SJCRH30 (cell line): Measurements from ENCODE around the gene FOXL2NB. TPM values are rescaled to one million over a fixed set of nuclear protein-coding genes. Genes with fewer than 3 reads are reported as not detected.
"Not testable (repeated sequence)": the region's sequence is repeated elsewhere in the genome, so short reads cannot be mapped to it uniquely, and the experiment has no call there.

ENCODE experiments used
- DNase-seq, 2 experiments: peaks; one replicate each; pipeline ENCODE4 v3.0.0-alpha.2; 2015 to 2020
- H3K27ac ChIP-seq: fragments of 250-450 bp; sonication (Bioruptor Pico); 2 replicates; pipeline ENCODE4 v1.5.1; 2020; ENCODE audit warnings: mild to moderate bottlenecking, moderate library complexity
- H3K27me3 ChIP-seq: fragments of 250-450 bp; sonication (Bioruptor Pico); 2 replicates; pipeline ENCODE4 v1.5.1; 2020; ENCODE audit warnings: mild to moderate bottlenecking, moderate library complexity
- H3K36me3 ChIP-seq: fragments of 250-450 bp; sonication (Bioruptor Pico); 2 replicates; pipeline ENCODE4 v1.5.1; 2020; ENCODE audit warnings: mild to moderate bottlenecking, moderate library complexity
- H3K4me1 ChIP-seq: fragments of 250-450 bp; sonication (Bioruptor Pico); 2 replicates; pipeline ENCODE4 v1.5.1; 2020; ENCODE audit warnings: mild to moderate bottlenecking, moderate library complexity
- H3K4me3 ChIP-seq: fragments of 250-450 bp; sonication (Bioruptor Pico); 2 replicates; pipeline ENCODE4 v1.5.1; 2020; ENCODE audit warnings: mild to moderate bottlenecking, moderate library complexity
- H3K9me3 ChIP-seq: fragments of 250-450 bp; sonication (Bioruptor Pico); replicated peaks from 2 replicates; pipeline ENCODE4 v1.5.1; 2020; ENCODE audit warnings: mild to moderate bottlenecking, moderate library complexity
- total RNA-seq: library from RNA; depleted of rRNA; stranded (reverse); fragments of >200 nt; shearing (Covaris generic); gene quantifications from 2 replicates; pipeline ENCODE4 v1.2.3, GENCODE V29; 2014

The FOXL2NB gene
- total RNA-seq, 1 experiment from 2014 or later, result 0.34 TPM

GRCh38 chr3:138916824-138917223 lies 30.2 kb upstream of the FOXL2NB start:
- Histone ChIP-seq H3K27me3 (no peaks in the 10 kb centered on the region), H3K36me3 (no peaks in the 10 kb centered on the region), H3K9me3 (no peaks in the 10 kb centered on the region), H3K4me1 (peaks cover 5% of the 10 kb centered on the region), H3K4me3 (no peak overlapping the region), H3K27ac (no peak overlapping the region)
- peak in 1 of 2 experiments; percentile 16 for DNase-seq

GRCh38 chr3:138919325-138919724 lies 27.7 kb upstream of the FOXL2NB start:
- Histone ChIP-seq H3K9me3 (no peaks in the 10 kb centered on the region), H3K27me3 (no peaks in the 10 kb centered on the region), H3K27ac (no peak overlapping the region), H3K36me3 (no peaks in the 10 kb centered on the region), H3K4me3 (no peak overlapping the region), H3K4me1 (peaks cover 10% of the 10 kb centered on the region)
- no peak for DNase-seq

- H3K36me3 ChIP-seq, result no peaks in the 10 kb centered on the region
- H3K4me1 ChIP-seq, result peaks cover 10% of the 10 kb centered on the region
- no peaks in the 10 kb centered on the region for H3K9me3 ChIP-seq
- no peak overlapping the region for H3K4me3 ChIP-seq
- H3K27ac ChIP-seq, result peak overlapping the region; percentile 17; the same call in 1 of the 2 replicates
- peak; percentile 40 to 42 for DNase-seq
- H3K27me3 ChIP-seq, result no peaks in the 10 kb centered on the region
Measured at GRCh38 chr3:138921316-138922292, 25.4 kb upstream of the FOXL2NB start.

GRCh38 chr3:138922400-138922799 lies 24.6 kb upstream of the FOXL2NB start:
- DNase-seq, H3K9me3 ChIP-seq, H3K27me3 ChIP-seq, H3K4me3 ChIP-seq, H3K36me3 ChIP-seq: not testable (repeated sequence)
- Histone ChIP-seq H3K27ac (peak overlapping the region; percentile 17; the same call in 1 of the 2 replicates), H3K4me1 (peaks cover 10% of the 10 kb centered on the region)

- peaks cover 10% of the 10 kb centered on the region for H3K4me1 ChIP-seq
- H3K4me3 ChIP-seq, result no peak overlapping the region
- no peaks in the 10 kb centered on the region for H3K27me3 ChIP-seq
- peak; percentile 76 to 92 for DNase-seq
- H3K36me3 ChIP-seq, result no peaks in the 10 kb centered on the region
- H3K9me3 ChIP-seq, result no peaks in the 10 kb centered on the region
- H3K27ac ChIP-seq, result no peak overlapping the region
Measured at GRCh38 chr3:138923531-138923994, 23.5 kb upstream of the FOXL2NB start.

GRCh38 chr3:138928727-138929372 lies 18.2 kb upstream of the FOXL2NB start:
- H3K36me3 ChIP-seq, result no peaks in the 10 kb centered on the region
- no peaks in the 10 kb centered on the region for H3K9me3 ChIP-seq
- H3K27ac ChIP-seq, result no peak overlapping the region
- no peak overlapping the region for H3K4me3 ChIP-seq
- no peaks in the 10 kb centered on the region for H3K4me1 ChIP-seq
- no peaks in the 10 kb centered on the region for H3K27me3 ChIP-seq
- DNase-seq, result no peak

- Histone ChIP-seq H3K27me3 (no peaks in the 10 kb centered on the region), H3K27ac (no peak overlapping the region), H3K9me3 (no peaks in the 10 kb centered on the region), H3K36me3 (no peaks in the 10 kb centered on the region), H3K4me3 (no peak overlapping the region), H3K4me1 (no peaks in the 10 kb centered on the region)
- no peak for DNase-seq
Measured at GRCh38 chr3:138933068-138933668, 13.8 kb upstream of the FOXL2NB start.

GRCh38 chr3:138933981-138934691 lies 12.9 kb upstream of the FOXL2NB start:
- Histone ChIP-seq H3K27me3 (no peaks in the 10 kb centered on the region), H3K4me1 (no peaks in the 10 kb centered on the region), H3K36me3 (no peaks in the 10 kb centered on the region), H3K9me3 (no peaks in the 10 kb centered on the region), H3K4me3 (no peak overlapping the region), H3K27ac (no peak overlapping the region)
- DNase-seq, result no peak

- Histone ChIP-seq H3K4me3 (peak overlapping the region; percentile 42), H3K4me1 (no peaks in the 10 kb centered on the region), H3K9me3 (no peaks in the 10 kb centered on the region), H3K36me3 (no peaks in the 10 kb centered on the region), H3K27me3 (no peaks in the 10 kb centered on the region), H3K27ac (no peak overlapping the region)
- no peak for DNase-seq
Measured at GRCh38 chr3:138935505-138935862, 11.5 kb upstream of the FOXL2NB start.

GRCh38 chr3:138935863-138936740 lies 10.9 kb upstream of the FOXL2NB start:
- Histone ChIP-seq H3K27me3 (no peaks in the 10 kb centered on the region), H3K4me1 (no peaks in the 10 kb centered on the region), H3K4me3 (peak overlapping the region; percentile 42), H3K36me3 (no peaks in the 10 kb centered on the region), H3K9me3 (no peaks in the 10 kb centered on the region), H3K27ac (no peak overlapping the region)
- peak; percentile 20 to 40 for DNase-seq

- no peaks in the 10 kb centered on the region for H3K27me3 ChIP-seq
Measured at GRCh38 chr3:138936741-138937689, 10.0 kb upstream of the FOXL2NB start.

GRCh38 chr3:138937690-138938055 lies 9.3 kb upstream of the FOXL2NB start:
- DNase-seq, result no peak
- Histone ChIP-seq H3K4me3 (no peak overlapping the region), H3K9me3 (no peaks in the 10 kb centered on the region), H3K27ac (no peak overlapping the region), H3K4me1 (no peaks in the 10 kb centered on the region), H3K36me3 (no peaks in the 10 kb centered on the region), H3K27me3 (no peaks in the 10 kb centered on the region)

More at GRCh38 chr3:138936741-138937689, 10.0 kb upstream of the FOXL2NB start:
- H3K9me3 ChIP-seq, result no peaks in the 10 kb centered on the region
- H3K4me3 ChIP-seq, result no peak overlapping the region
- no peaks in the 10 kb centered on the region for H3K36me3 ChIP-seq
- no peaks in the 10 kb centered on the region for H3K4me1 ChIP-seq
- no peak for DNase-seq
- no peak overlapping the region for H3K27ac ChIP-seq
